ENCODE data around the gene HPS4. TPM values are rescaled to one million over a fixed set of nuclear protein-coding genes. Genes with fewer than 3 reads are reported as not detected.

The HPS4 gene
- total RNA-seq, 1 donor from 2014 or later = 37.1 TPM

DNA sequence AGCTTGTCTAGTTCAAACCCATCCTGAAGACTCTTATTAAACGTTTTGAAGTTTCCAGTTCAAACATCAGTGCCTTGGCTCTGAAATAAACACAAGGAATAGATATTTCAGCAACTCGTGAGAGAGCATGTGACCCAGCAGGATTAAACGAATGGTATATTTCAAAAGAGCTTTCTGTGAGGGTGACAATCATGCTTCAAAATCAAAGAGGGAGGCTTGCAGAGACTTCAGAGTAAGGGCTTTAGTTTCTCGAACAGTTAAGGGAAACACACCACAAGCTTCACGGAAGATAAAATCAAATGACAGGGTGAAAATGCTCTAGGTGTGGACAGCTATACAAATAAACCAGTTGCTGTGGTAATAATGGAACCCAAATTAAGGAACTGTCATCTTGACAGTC lies 1.4 kb downstream of the HPS4 start:
- H3K4me1 Mint-ChIP-seq (ENCODE audit: unreplicated experiment) = peaks cover 58% of the 10 kb centered on the region
- TF ChIP-seq CTCF (IDR thresholded peaks at IDR 0.05) = no peak
- H3K27ac Mint-ChIP-seq (ENCODE audit: unreplicated experiment) = peak overlapping the region; percentile 96
- peaks cover 10% of the 10 kb centered on the region for H3K36me3 Mint-ChIP-seq (ENCODE audit: unreplicated experiment)
- no peaks in the 10 kb centered on the region for H3K27me3 Mint-ChIP-seq (ENCODE audit: unreplicated experiment)
- H3K4me3 Mint-ChIP-seq (ENCODE audit: unreplicated experiment) = peak overlapping the region; percentile 82
- DNase-seq (ENCODE audit: extremely low spot score, unreplicated experiment) = no peak
- no peaks in the 10 kb centered on the region for H3K9me3 Mint-ChIP-seq (ENCODE audit: unreplicated experiment)

DNA sequence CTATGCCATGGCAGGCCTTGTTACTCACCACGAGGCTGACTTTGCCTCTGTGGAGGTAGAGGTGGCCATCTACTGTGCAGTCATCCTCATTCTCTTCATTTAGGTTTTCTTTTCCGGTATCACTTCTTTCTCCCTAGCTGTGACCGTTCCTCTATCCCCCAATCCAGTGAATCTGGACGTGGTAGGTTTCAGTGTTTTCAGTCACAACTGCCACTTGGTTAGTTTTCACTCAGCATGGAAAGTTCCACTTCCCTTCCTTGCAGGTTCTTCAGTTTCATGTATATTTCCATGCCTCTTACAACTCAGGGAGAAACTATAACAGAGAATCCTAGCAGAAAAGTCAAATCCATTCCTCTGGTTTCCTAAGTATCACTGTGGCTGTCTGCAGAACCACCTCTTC lies 1.9 kb downstream of the HPS4 start:
- Mint-ChIP-seq H3K36me3 (ENCODE audit: unreplicated experiment) (peaks cover 13% of the 10 kb centered on the region), H3K27me3 (ENCODE audit: unreplicated experiment) (no peaks in the 10 kb centered on the region), H3K4me1 (ENCODE audit: unreplicated experiment) (peaks cover 63% of the 10 kb centered on the region), H3K27ac (ENCODE audit: unreplicated experiment) (no peak overlapping the region), H3K4me3 (ENCODE audit: unreplicated experiment) (no peak overlapping the region), H3K9me3 (ENCODE audit: unreplicated experiment) (no peaks in the 10 kb centered on the region)
- TF ChIP-seq CTCF (IDR thresholded peaks at IDR 0.05) = no peak
- DNase-seq (ENCODE audit: extremely low spot score, unreplicated experiment) = no peak

DNA sequence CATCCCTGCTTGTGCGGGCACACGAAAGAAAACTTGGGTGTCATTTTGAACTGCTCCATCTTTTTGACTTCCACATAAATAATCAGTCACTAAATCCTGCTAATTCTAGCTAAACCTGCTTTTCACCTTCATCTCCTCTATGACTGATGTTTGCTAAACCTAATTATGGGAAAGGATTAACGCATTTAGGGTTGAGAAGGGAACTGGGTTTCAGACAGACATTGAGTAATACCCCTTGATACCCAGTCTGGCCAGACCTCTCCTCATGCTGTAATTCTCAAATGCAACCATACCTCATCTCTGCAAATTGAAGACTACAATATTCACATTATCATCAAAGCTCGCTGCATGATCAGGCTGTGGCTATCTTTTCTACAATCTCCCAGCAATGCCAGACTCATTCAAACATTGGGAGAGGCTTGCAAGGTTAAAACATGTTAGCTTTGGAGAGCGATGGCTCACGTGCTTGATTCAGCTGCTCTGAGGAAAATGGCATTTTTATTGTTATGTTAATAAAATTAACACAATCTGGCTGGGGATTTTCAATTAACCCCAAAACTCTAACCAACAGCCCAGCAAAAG lies 2.4 kb downstream of the HPS4 start:
- Mint-ChIP-seq H3K4me3 (ENCODE audit: unreplicated experiment) (no peak overlapping the region), H3K27me3 (ENCODE audit: unreplicated experiment) (no peaks in the 10 kb centered on the region), H3K9me3 (ENCODE audit: unreplicated experiment) (no peaks in the 10 kb centered on the region), H3K27ac (ENCODE audit: unreplicated experiment) (no peak overlapping the region), H3K36me3 (ENCODE audit: unreplicated experiment) (peaks cover 18% of the 10 kb centered on the region), H3K4me1 (ENCODE audit: unreplicated experiment) (peaks cover 67% of the 10 kb centered on the region)
- TF ChIP-seq CTCF (IDR thresholded peaks at IDR 0.05) = no peak
- no peak for DNase-seq (ENCODE audit: extremely low spot score, unreplicated experiment)

DNA sequence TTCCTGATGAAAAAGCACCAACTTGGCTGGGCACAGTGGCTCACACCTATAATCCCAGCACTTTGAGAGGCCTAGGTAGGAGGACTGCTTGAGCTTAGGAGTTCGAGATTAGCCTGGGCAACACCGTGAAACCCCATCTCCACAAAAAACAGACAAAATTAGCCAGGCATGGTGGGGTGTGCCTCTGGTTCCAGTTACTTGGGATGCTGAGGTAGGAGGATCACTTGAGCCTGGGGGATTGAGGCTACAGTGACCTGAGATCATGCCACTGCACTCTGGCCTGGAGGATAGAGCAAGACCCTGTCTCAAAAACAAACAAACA lies 3.0 kb downstream of the HPS4 start:
- DNase-seq (ENCODE audit: extremely low spot score, unreplicated experiment) = no peak
- Mint-ChIP-seq H3K9me3 (ENCODE audit: unreplicated experiment) (no peaks in the 10 kb centered on the region), H3K27ac (ENCODE audit: unreplicated experiment) (no peak overlapping the region), H3K27me3 (ENCODE audit: unreplicated experiment) (no peaks in the 10 kb centered on the region), H3K4me1 (ENCODE audit: unreplicated experiment) (peaks cover 67% of the 10 kb centered on the region), H3K4me3 (ENCODE audit: unreplicated experiment) (no peak overlapping the region), H3K36me3 (ENCODE audit: unreplicated experiment) (peaks cover 18% of the 10 kb centered on the region)
- TF ChIP-seq CTCF (IDR thresholded peaks at IDR 0.05) = no peak

- no peaks in the 10 kb centered on the region for H3K9me3 Mint-ChIP-seq (ENCODE audit: unreplicated experiment)
- no peak for TF ChIP-seq CTCF (IDR thresholded peaks at IDR 0.05)
- H3K36me3 Mint-ChIP-seq (ENCODE audit: unreplicated experiment) = peaks cover 18% of the 10 kb centered on the region
- H3K27me3 Mint-ChIP-seq (ENCODE audit: unreplicated experiment) = no peaks in the 10 kb centered on the region
- no peak overlapping the region for H3K27ac Mint-ChIP-seq (ENCODE audit: unreplicated experiment)
- H3K4me1 Mint-ChIP-seq (ENCODE audit: unreplicated experiment) = peaks cover 61% of the 10 kb centered on the region
- no peak for DNase-seq (ENCODE audit: extremely low spot score, unreplicated experiment)
- H3K4me3 Mint-ChIP-seq (ENCODE audit: unreplicated experiment) = no peak overlapping the region
Measured at GRCh38 chr22:26479792-26480610, 3.6 kb downstream of the HPS4 start.
